A673 (cell line): ENCODE data around the gene ERMAP. TPM values are rescaled to one million over a fixed set of nuclear protein-coding genes. Genes with fewer than 3 reads are reported as not detected.
A peak's percentile ranks its signal among the peaks of the same experiment; 100 is the strongest.

Experiments used
- Bru-seq: library from RNA; stranded (reverse); fragments of 400-500 nt; gene quantifications from one replicate; lab custom pipeline; 2021; lab: Mats Ljungman, UMichigan
- BruChase-seq, 2 experiments: library from RNA; stranded (reverse); fragments of 400-500 nt; gene quantifications; one replicate each; lab custom pipeline; 2021; lab: Mats Ljungman, UMichigan
- BruUV-seq: library from RNA; stranded (reverse); fragments of 400-500 nt; replicated peaks from 2 replicates; lab custom pipeline; 2021; lab: Mats Ljungman, UMichigan
- CTCF ChIA-PET: fragments of 300-600 bp; sonication (Branson Sonifier 250); formaldehyde crosslinking; loops from one replicate; lab custom pipeline; 2022; ENCODE audit warnings: antibody characterized with exemption; lab: Charles Lee
- POLR2A ChIA-PET: fragments of 300-600 bp; sonication (Branson Sonifier 250); formaldehyde crosslinking; loops from one replicate; lab custom pipeline; 2022; ENCODE audit warnings: antibody characterized with exemption; ENCODE audit not compliant: low non-redundant PET; lab: Charles Lee
- DNase-seq: peaks from one replicate; pipeline ENCODE4 v3.0.0-alpha.2; 2015; ENCODE audit warnings: low spot score
- H3K27ac ChIP-seq: fragments of 200-600 bp; sonication (generic); 2 replicates; pipeline ENCODE4 v1.5.1; 2016; ENCODE audit warnings: mixed run types, low read depth, mild to moderate bottlenecking, mixed read lengths, antibody characterized with exemption, low read length; ENCODE audit not compliant: poor library complexity, severe bottlenecking
- H3K27me3 ChIP-seq: fragments of 200-600 bp; sonication (generic); replicated peaks from 2 replicates; pipeline ENCODE4 v1.6.1; 2017; ENCODE audit warnings: mixed run types, low read depth, mild to moderate bottlenecking, mixed read lengths, antibody characterized with exemption, low read length; ENCODE audit not compliant: insufficient read depth, poor library complexity
- H3K36me3 ChIP-seq: fragments of 200-600 bp; sonication (generic); 2 replicates; pipeline ENCODE4 v1.6.1; 2016; ENCODE audit warnings: mixed run types, mild to moderate bottlenecking, mixed read lengths, antibody characterized with exemption, low read length; ENCODE audit not compliant: insufficient read depth, poor library complexity, severe bottlenecking
- H3K4me1 ChIP-seq: fragments of 200-600 bp; sonication (generic); 2 replicates; pipeline ENCODE4 v1.6.1; 2017; ENCODE audit warnings: mixed run types, mild to moderate bottlenecking, mixed read lengths, antibody characterized with exemption, low read length; ENCODE audit not compliant: insufficient read depth, poor library complexity, severe bottlenecking
- H3K4me3 ChIP-seq: fragments of 200-600 bp; sonication (generic); 2 replicates; pipeline ENCODE4 v1.5.1; 2016; ENCODE audit warnings: low read depth, mixed run types, mild to moderate bottlenecking, mixed read lengths, low read length; ENCODE audit not compliant: poor library complexity, severe bottlenecking
- H3K9me3 ChIP-seq: fragments of 200-600 bp; sonication (generic); 2 replicates; pipeline ENCODE4 v1.6.1; 2016; ENCODE audit warnings: mixed run types, low read depth, mild to moderate bottlenecking, mixed read lengths, antibody characterized with exemption, low read length; ENCODE audit not compliant: poor library complexity, severe bottlenecking
- CTCF ChIP-seq: fragments of 300-800, 200-600 bp; sonication (generic); conservative IDR thresholded peaks from 2 replicates; pipeline ENCODE4 v1.5.1; 2017; ENCODE audit warnings: low read depth, mild to moderate bottlenecking, antibody characterized with exemption, low read length, moderate library complexity, mixed read lengths
- EZH2 ChIP-seq: fragments of 200-600 bp; sonication (generic); IDR thresholded peaks from 2 replicates; pipeline ENCODE4 v1.6.1; 2017; ENCODE audit warnings: borderline replicate concordance, low read depth, mild to moderate bottlenecking, mixed read lengths, antibody characterized with exemption, low read length; ENCODE audit not compliant: poor library complexity, severe bottlenecking
- intact Hi-C: fragments of 100-400 bp; cut with micrococcal nuclease; formaldehyde crosslinking; loops from one replicate; pipeline ENCODE4 v1.10.0; 2022; ENCODE audit not compliant: unreplicated experiment
- long read RNA-seq: library from polyadenylated mRNA; stranded (forward); transcript quantifications from one replicate; pipeline ENCODE4 v2.0.0, GENCODE V29; 2022
- total RNA-seq: library from RNA; stranded (reverse); gene quantifications from 2 replicates; pipeline ENCODE4 v1.2.3, GENCODE V29; 2021

The ERMAP gene
- total RNA-seq (3.0 and 3.5 TPM in 2 replicates), Bru-seq, nascent RNA (percentile 59 among the genes with signal in this experiment), BruChase-seq, experiment 1, labeled RNA remaining after a 2-hour chase (percentile 54 among the genes with signal in this experiment), BruChase-seq, experiment 2, labeled RNA remaining after a 6-hour chase (percentile 55 among the genes with signal in this experiment)
- long read RNA-seq, partial matches to known transcripts = 0 of 4 reads
- long read RNA-seq, other reads (novel, unspliced or antisense) = 4 of 4 reads

GRCh38 chr1:42816585-42817439, at the start of gene ERMAP, which contains the start of gene SVBP:
ERMAP (plus strand) TSS chr1:42817122; CDS start chr1:42830449, 13,327 bp downstream.
SVBP (minus strand) TSS chr1:42817397; CDS start chr1:42816544, 853 bp downstream.
- Histone ChIP-seq H3K27me3 (no peaks in the 10 kb centered on the region), H3K4me1 (peaks cover 31% of the 10 kb centered on the region), H3K27ac (peak within 1 kb of the TSS; percentile 97), H3K4me3 (peak within 1 kb of the TSS; percentile 71), H3K36me3 (peaks cover 7% of the 10 kb centered on the region), H3K9me3 (no peaks in the 10 kb centered on the region)
- DNase-seq = peak; percentile 89
- ChIA-PET CTCF (no interaction called here), POLR2A (no interaction called here)
- BruUV-seq = no TSS peak
- intact Hi-C loops = no loop called here
- TF ChIP-seq CTCF (0 out of 2 replicates have a peak, but pooled peaks have one; percentile 8), EZH2 (no peak)

GRCh38 chr1:42767510-42768000, 49.4 kb upstream of the ERMAP start:
- Histone ChIP-seq H3K9me3 (no peaks in the 10 kb centered on the region), H3K27ac (peak overlapping the region; percentile 89), H3K27me3 (no peaks in the 10 kb centered on the region), H3K4me3 (peak overlapping the region; percentile 83), H3K4me1 (peaks cover 17% of the 10 kb centered on the region), H3K36me3 (peaks cover under 1% of the 10 kb centered on the region)
- ChIA-PET CTCF (interaction anchor here (2.2 kb wide), 1 partner anchor 306 kb away, joined by 11 read pairs; no protein-coding TSS in a partner anchor), POLR2A (no interaction called here)
- intact Hi-C loops = no loop called here
- TF ChIP-seq CTCF (no peak), EZH2 (no peak)
- BruUV-seq = no TSS peak
- no peak for DNase-seq

- intact Hi-C loops = no loop called here
- BruUV-seq = TSS peak; percentile 60
Measured at GRCh38 chr1:42768172-42768571, 48.8 kb upstream of the ERMAP start.

More at GRCh38 chr1:42768172-42768571, 48.8 kb upstream of the ERMAP start:
- Histone ChIP-seq H3K27me3 (no peaks in the 10 kb centered on the region), H3K27ac (no peak overlapping the region), H3K9me3 (no peaks in the 10 kb centered on the region), H3K4me3 (peak overlapping the region; percentile 83), H3K4me1 (peaks cover 17% of the 10 kb centered on the region), H3K36me3 (peaks cover 3% of the 10 kb centered on the region)
- ChIA-PET CTCF (no interaction called here), POLR2A (no interaction called here)
- DNase-seq = no peak
- TF ChIP-seq CTCF = no peak
- TF ChIP-seq EZH2 = no peak
